HG03064 (cell line): ENCODE data around the gene KRTAP4-9.
"Not testable (repeated sequence)": the region's sequence is repeated elsewhere in the genome, so short reads cannot be mapped to it uniquely, and the experiment has no call there.

Experiments used
- ATAC-seq: cut with Tn5 transposase; IDR thresholded peaks from one replicate; pipeline ENCODE4 v1.9.1; 2021; ENCODE audit warnings: low read depth; ENCODE audit not compliant: unreplicated experiment

Gene KRTAP4-9

DNA sequence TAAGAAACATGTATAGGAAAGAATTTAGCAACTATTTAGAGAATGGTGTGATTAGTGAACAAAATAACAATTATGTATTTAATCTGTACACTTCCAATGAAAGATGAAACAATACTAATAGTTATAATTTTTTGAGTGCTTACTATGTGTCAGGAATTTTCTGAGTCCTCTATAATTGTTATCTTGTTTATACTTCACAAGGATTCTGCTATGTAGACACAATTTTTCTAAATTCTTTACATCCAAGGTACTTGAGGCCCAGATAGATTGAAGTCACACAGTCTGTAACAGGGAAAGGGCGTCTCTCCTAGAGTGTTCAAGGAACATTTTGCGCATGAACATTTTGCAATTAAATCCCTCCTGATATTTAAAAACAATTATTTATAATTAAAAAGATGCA is 19.9 kb downstream of the KRTAP4-9 start:
- no peak for ATAC-seq

DNA sequence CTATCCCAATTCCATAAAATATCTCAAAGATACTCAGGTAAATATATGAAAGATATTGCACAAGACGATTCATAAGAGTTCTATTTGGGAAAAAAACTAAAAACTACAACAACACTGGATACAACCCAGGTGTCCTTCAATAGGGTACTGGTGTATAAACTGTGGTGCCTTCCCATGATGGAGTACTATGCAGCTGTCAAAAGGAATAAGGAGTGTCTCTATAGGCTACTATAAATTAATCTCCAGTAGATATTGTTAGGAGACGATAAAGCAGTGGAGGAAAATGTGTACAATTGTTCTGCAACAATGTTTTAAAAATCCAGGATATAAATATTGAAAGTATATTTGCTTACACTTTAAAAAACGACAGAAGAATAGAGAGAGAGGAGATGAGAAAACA is 21.2 kb downstream of the KRTAP4-9 start:
- ATAC-seq, result no peak

DNA sequence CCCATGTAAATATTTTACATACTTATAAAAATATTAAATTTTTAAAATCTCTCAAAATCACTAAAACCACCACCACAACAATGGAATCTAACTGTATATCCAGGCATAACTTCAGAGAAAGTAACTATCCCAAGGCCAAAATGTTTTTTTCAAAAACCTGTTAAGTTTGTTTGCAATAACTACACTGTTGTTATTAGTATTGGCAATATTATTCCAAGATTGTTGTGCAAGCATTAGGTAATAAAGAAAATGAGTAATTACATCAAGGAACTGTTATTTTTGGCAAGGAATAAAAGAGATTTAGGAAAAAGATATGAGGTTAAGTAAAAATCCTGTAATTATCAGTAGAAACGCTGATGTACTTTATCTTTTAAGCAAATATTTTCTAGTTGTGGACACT is 22.2 kb downstream of the KRTAP4-9 start:
- ATAC-seq, result no peak

DNA sequence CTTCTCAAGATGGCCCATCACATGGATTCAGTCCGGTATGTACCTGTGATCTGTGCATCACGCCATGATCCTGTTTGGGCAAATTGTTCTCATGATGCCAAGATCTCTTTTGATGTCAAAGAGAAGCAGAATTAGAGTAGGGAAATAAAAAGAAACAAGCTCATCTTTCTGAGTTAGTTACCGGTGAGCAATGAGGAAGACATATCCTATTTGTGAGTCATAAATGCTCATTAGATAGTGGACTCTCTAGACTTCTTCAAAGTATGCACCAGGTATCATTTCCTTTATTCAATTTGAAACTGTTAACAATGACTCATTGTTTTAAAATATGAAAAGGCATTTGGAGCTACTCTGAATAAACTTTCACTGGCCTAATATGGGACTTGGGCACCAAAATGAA is 26.8 kb downstream of the KRTAP4-9 start:
- no peak for ATAC-seq

DNA sequence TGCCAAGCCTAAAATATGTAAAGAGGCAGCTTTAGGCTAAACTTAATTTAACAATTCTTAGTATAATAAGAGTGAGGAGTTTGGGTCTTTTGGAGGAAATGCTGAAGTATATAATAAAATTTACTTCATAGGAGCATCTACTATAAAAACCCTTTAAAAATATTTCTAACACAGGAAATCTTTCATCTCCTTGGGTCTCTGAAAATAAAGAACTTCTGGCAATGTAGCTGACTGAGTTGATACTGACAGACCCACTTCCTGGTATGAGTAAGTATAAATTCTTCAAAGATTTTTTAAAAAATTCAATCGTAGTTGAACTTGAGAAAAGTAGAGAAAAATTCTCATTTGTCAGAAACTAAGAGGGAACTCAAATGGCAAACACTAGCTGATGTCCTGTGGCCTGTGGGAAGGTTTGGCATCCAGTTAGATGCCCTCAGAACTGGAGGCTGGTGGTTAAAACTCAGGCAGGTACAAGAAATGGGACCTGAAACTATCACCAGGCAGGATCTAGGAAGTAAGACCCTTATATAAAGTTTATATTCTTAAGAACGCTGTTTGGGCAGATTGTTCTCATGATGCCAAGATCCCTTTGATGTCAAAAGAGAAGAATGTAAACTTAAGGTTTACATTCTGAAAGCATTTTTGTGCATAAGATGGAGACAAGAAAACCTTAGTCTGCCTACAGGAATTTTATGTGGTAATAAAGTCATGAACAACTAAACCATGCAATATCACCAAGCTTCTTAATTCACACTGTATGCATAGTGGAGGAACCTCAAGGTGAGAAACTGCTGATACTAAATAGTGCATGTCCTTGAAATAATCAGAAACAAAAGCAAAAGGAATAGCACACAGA is 28.9 kb downstream of the KRTAP4-9 start:
- ATAC-seq, result no peak

DNA sequence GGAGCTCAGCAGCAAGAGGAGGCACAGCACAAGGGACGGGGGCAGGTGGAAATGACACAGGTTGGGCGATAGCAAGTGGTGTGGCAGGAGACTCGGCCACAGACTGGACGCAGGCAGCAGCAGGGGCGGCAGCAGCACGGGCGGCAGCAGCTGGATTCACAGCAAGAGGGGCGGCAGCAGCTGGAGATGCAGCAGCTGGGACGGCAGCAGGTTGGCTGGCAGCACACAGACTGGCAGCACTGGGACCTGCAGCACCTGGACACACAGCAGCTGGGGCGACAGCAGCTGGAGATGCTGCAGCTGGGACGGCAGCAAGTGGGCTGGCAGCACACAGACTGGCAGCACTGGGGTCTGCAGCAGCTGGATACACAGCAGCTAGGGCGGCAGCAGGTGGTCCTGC is 34.7 kb downstream of the KRTAP4-9 start:
- ATAC-seq, result not testable (repeated sequence)

DNA sequence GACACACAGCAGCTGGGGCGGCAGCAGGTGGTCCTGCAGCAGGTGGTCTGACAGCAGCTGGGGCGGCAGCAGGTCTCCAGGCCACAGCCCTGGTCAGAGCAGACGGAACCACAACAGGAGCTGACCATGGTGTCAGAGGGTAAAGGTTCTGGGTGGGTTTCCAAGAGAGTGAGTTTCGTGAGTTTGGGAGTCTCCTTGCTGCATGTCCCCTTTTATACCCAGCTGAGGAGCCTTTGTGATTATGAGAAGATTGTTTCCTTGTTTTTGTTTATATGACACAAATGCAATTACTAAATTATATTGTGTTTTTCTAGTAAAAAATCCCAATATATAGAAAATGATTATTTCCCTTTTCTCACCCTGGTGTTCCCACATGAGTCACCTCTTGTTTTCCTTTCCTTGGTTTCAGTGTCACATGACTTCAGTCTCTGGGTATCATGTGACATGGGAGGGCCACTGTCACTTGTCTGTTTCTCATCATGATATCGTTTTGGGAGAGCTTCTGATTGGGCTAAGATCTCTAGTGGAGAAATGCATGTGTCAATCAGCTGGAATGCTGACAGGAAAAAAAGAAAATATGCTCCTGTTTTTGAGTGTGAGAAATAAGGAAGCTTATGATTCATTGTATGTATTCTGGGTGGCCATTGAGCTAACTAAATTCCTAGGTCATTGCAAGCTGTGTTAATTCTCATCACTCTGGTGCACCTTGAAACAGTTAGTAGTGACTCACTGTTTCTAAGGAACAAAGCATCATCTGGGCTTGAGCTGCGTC is 35.4 kb downstream of the KRTAP4-9 start, which contains the start of gene KRTAP4-6:
KRTAP4-6 (minus strand) TSS at position 185 of the 772 bp plus-strand sequence; CDS start at position 128, 57 bp downstream.
- no peak for ATAC-seq

DNA sequence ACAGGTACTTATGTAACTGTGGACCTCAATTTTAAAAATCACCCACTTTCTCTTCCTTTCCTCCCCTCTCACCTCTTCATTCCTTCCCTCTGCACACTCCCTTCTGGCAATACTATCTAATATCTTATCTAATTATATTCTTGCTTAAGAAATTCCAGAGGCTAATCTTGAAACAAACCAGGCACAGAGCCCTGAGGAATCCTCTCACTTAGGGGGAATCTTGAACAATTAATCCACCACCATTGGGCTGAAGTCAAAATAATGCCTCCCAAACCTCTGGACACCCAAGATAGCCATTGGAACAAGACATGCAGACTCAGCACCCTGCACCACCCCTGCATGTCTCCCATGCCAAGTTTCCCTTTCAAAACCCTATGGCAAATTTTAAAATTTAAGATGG is 36.2 kb downstream of the KRTAP4-9 start:
- no peak for ATAC-seq

DNA sequence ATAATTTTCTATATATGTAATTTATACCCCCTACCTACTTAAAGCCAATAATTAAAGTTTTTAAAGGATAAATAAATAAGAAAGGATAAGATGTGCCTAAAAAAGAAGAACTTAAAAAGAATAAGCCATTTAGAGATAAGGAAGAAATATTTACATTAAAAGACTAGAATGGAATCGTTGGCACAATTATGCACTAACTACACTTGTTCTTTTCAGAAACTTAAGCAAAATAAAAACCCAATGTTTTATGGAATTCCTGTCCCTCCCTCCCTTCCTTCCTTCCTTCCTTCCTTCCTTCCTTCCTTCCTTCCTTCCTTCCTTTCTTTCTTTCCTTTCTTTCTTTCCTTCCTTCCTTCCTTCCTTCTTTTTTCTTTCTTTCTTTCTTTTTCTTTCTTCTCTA is 39.7 kb downstream of the KRTAP4-9 start:
- ATAC-seq, result no peak

DNA sequence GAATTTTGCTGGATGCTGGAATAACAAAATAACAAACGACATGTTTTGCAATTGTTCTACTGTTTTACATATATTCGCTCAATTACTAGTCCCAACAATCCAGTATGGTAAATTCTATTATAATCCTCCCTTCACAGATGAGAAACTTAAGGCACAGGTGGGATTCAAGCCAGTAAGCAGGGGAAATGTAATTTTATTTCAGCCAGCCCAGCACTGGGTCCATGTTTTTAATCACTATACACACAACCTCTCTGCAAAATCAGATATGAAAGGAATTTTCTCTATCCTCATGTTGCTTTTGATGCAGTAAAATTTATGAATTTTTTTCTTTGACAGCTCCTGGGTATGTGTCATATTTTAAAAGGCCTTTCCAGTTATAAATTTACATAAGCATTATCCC is 40.1 kb downstream of the KRTAP4-9 start:
- ATAC-seq, result no peak

DNA sequence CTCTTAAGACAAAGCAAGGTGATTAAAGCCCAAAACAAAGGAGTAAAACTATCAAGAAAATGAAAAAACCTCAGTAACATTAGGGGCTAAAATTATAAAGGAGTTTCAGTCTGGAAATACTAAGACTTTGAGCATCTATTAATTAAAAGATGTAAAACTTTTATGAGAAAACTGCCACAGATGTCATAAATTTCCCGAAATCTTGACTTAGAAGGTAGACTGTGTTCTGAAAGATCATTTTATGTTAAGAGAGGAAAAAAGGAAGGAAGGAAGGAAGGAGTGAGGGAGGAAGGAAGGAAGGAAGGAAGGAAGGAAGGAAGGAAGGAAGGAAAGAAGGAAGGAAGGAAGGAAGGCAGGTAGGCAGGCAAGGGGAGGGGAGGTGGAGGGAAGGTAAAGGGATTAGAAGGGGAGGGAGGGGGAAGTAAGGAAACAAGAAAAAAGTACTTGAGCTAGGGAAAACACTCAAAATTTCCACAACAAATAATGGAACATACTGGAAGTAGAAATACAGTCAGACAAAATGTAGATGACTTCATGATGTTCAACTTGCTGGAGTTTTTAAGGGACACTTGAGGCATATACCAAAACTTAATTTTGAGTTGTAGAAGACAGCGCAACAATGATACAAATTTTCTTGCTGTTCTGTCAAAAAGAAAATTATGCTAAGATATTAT is 42.5 kb downstream of the KRTAP4-9 start:
- no peak for ATAC-seq

DNA sequence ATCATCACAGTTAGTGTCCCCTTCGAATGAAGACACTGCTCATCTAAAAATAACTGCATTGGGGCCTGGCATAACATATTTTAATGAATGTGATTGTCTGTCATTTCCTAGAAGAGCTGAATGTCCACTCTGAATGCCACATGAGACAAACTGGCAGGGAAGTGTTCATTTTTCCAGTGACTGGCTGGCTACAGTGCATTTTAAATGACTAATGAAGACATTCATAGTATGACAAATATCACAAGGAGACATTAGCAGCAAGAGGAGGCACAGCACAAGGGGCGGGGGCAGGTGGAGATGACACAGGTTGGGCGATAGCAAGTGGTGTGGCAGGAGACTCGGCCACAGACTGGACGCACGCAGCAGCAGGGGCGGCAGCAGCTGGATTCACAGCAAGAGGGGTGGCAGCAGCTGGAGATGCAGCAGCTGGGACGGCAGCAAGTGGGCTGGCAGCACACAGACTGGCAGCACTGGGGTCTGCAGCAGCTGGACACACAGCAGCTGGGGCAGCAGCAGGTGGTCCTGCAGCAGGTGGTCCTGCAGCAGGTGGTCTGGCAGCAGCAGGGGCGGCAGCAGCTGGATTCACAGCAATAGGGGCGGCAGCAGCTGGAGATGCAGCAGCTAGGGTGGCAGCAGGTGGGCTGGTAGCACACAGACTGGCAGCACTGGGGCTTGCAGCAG is 43.9 kb downstream of the KRTAP4-9 start:
- not testable (repeated sequence) for ATAC-seq

DNA sequence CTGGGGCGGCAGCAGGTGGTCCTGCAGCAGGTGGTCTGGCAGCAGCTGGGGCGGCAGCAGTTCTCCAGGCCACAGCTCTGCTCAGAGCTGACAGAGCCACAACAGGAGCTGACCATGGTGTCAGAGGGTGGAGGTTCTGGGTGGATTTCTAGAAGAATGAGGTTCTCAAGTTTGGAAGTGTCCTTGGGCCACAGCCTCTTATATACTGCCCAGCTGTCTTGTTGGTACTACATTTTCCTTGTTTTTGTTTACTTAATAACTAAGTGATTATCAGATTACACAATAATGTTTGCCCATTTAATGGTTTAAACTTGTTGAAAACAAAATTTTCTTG is 44.4 kb downstream of the KRTAP4-9 start, which contains the start of gene KRTAP4-5:
KRTAP4-5 (minus strand) TSS at position 174 of the 334 bp plus-strand sequence; CDS start at position 116, 58 bp downstream.
- no peak for ATAC-seq

DNA sequence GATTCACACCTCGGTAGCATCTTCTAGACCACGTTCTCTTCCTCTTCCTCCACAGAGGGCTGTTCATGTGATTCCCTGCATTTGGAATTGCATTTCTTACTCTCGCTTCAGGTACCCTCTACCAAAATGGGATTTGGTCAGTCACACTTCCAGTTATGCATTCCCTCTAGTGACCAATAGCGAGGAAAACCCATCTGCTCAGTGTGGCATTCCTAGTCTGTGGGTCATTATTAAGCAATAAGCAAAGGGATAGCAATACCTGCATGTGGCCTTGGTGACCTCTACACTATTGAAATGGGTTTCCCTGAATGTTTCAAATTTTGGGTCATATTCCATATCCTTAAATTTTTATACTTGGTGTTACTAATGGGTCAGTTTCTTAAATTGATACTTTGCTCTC is 44.8 kb downstream of the KRTAP4-9 start:
- ATAC-seq, result no peak

DNA sequence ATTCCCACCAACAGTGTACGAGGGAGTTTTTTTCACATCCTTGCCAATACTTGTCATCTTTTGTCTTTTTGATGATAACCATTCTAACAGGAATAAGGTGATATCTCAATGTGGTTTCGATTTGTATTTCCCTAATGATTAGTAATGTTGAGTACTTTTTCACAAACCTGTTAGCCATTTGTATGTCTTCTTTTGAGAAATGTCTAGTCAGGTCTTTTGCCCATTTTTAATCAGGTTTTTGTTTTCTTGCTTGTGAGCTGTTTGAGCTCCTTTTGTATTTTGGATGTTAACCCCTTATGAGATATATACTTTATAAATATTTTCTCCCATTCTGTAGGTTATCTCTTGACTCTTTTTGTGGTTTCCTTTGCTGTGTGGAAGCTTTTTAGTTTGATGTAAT is 46.3 kb downstream of the KRTAP4-9 start:
- no peak for ATAC-seq

DNA sequence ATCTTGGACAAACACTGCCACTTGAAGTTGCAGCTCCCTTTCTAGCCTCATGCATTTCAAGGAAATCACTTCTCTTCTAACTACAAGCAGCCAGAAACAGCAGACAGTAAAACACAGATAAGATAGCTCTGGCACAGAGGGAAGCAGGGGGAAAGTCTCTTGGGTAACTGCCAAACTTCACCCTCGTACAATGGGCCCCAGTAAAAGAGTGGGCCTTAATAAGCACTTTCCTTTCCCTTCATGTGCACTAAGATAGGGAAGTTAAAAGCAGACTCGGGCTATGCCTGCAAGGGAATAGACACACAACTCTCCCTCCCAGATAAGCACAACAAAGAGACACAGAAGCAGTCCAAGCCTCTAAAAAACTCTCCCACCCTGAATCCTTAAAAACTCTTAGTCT is 48.7 kb downstream of the KRTAP4-9 start:
- no peak for ATAC-seq
